HepG2 (cell line): Measurements from ENCODE around the gene NUDT16. TPM values are rescaled to one million over a fixed set of nuclear protein-coding genes. Genes with fewer than 3 reads are reported as not detected.

Source experiments
- ATAC-seq: fragments of 200-7000 bp; cut with Tn5 transposase; 3 replicates; pipeline ENCODE4 v1.9.1; 2020; ENCODE audit warnings: mild to moderate bottlenecking, moderate library complexity
- BruUV-seq: library from RNA; stranded (reverse); fragments of 400-500 nt; replicated peaks from 2 replicates; lab custom pipeline; 2021; lab: Mats Ljungman, UMichigan
- CTCF ChIA-PET: fragments of 300-600 bp; formaldehyde crosslinking; extraction: SDS; loops from one replicate; lab custom pipeline; 2021; ENCODE audit warnings: low total read pairs, inconsistent platforms, low intra/inter-chr PET ratio; lab: Yijun Ruan, JAX
- POLR2A ChIA-PET: fragments of 350-600 bp; sonication (Branson Sonifier 250); formaldehyde crosslinking; loops from one replicate; lab custom pipeline; 2020; ENCODE audit warnings: antibody characterized with exemption, inconsistent platforms; lab: Yijun Ruan, JAX
- DNase-seq: peaks from one replicate; pipeline ENCODE4 v3.0.0-alpha.2; 2015; ENCODE audit warnings: low spot score
- FAIRE-seq: peaks from 3 replicates; lab custom pipeline; 2011; peaks lifted over from hg19 to GRCh38; lab: Jason Lieb, UNC
- H2AFZ ChIP-seq: one replicate; pipeline ENCODE4 v1.6.1; 2011; ENCODE audit warnings: low read length, inconsistent platforms
- H3K27ac ChIP-seq: fragments of 300-600 bp; 3 replicates; pipeline ENCODE4 v1.8.0; 2011; ENCODE audit warnings: mixed run types, mild to moderate bottlenecking, mixed read lengths, low read length, inconsistent platforms; ENCODE audit not compliant: insufficient read depth; ENCODE audit errors: extremely low read length
- H3K27me3 ChIP-seq, 2 experiments: fragments of 200-600 bp in 1 of 2; 2 replicates in 1 of 2; 3 replicates in 1 of 2; pipeline versions ENCODE4 v1.6.0 to v1.8.0; 2011; ENCODE audit warnings: low read length in 2 of 2, mild to moderate bottlenecking in 2 of 2, moderate library complexity in 2 of 2, inconsistent platforms in 1 of 2; ENCODE audit not compliant: insufficient read depth in 2 of 2, control insufficient read depth in 1 of 2
- H3K36me3 ChIP-seq, 2 experiments: fragments of 200-600 bp in 1 of 2; replicated peaks in 1 of 2; 2 replicates in 1 of 2; 3 replicates in 1 of 2; pipeline versions ENCODE4 v1.5.1 to v1.8.0; 2011; ENCODE audit warnings: low read length in 2 of 2, inconsistent platforms in 1 of 2; ENCODE audit not compliant: insufficient read depth in 2 of 2, control insufficient read depth in 1 of 2
- H3K4me1 ChIP-seq: 2 replicates; pipeline ENCODE4 v1.5.1; 2012; ENCODE audit warnings: low read length, inconsistent platforms; ENCODE audit not compliant: insufficient read depth
- H3K4me2 ChIP-seq: 2 replicates; pipeline ENCODE4 v1.6.0; 2011; ENCODE audit warnings: low read depth, low read length, inconsistent platforms
- H3K4me3 ChIP-seq, 3 experiments: fragments of 200-600 bp in 1 of 3; sonication (generic), shearing (Covaris generic) in 1 of 3; replicated peaks in 1 of 3; 2 replicates each; pipeline ENCODE4 v1.5.1; 2011 to 2016; ENCODE audit warnings: low read length in 3 of 3, inconsistent platforms in 2 of 3, low read depth in 2 of 3, mild to moderate bottlenecking in 2 of 3, control low read depth in 1 of 3, mixed read lengths in 1 of 3; ENCODE audit not compliant: insufficient read depth in 1 of 3
- H3K79me2 ChIP-seq: one replicate; pipeline ENCODE4 v1.6.1; 2011; ENCODE audit warnings: low read length, inconsistent platforms; ENCODE audit not compliant: insufficient read depth
- H3K9ac ChIP-seq: 2 replicates; pipeline ENCODE4 v1.6.0; 2011; ENCODE audit warnings: mild to moderate bottlenecking, low read depth, low read length, inconsistent platforms; ENCODE audit not compliant: insufficient read depth
- H3K9me3 ChIP-seq: 2 replicates; pipeline ENCODE4 v1.5.1; 2012; ENCODE audit warnings: mild to moderate bottlenecking, low read length
- H4K20me1 ChIP-seq: 2 replicates; pipeline ENCODE4 v1.6.0; 2011; ENCODE audit warnings: inconsistent platforms, mild to moderate bottlenecking, low read length, moderate library complexity; ENCODE audit not compliant: insufficient read depth
- DMAP1 ChIP-seq: IDR thresholded peaks from 2 replicates; pipeline ENCODE4 v1.6.1; 2016
- EP300 ChIP-seq, 3 experiments: sonication (generic) in 1 of 3; formaldehyde crosslinking in 1 of 3; IDR thresholded peaks; 2 replicates each; pipeline versions ENCODE4 v1.5.1 to v1.6.1; 2011 to 2020; ENCODE audit warnings: low read depth in 2 of 3, low read length in 2 of 3, borderline replicate concordance in 1 of 3, improper control_type of control experiment in 1 of 3, mild to moderate bottlenecking in 1 of 3, missing genetic modification reagents in 1 of 3, moderate library complexity in 1 of 3
- FOXK1 ChIP-seq: sonication (generic); formaldehyde crosslinking; IDR thresholded peaks from 2 replicates; pipeline ENCODE4 v1.4.0; 2020; ENCODE audit warnings: low read depth, missing genetic modification reagents, borderline replicate concordance
- GPN1 ChIP-seq: sonication (generic); formaldehyde crosslinking; IDR thresholded peaks from 2 replicates; pipeline ENCODE4 v1.5.1; 2020; ENCODE audit warnings: missing genetic modification reagents, borderline replicate concordance
- KDM3A ChIP-seq: IDR thresholded peaks from 2 replicates; pipeline ENCODE4 v1.6.1; 2018; ENCODE audit warnings: low read depth, missing compliant biosample characterization
- KLF12 ChIP-seq: sonication (generic); formaldehyde crosslinking; IDR thresholded peaks from 2 replicates; pipeline ENCODE4 v1.4.0; 2020; ENCODE audit warnings: missing genetic modification reagents, borderline replicate concordance
- NFIB ChIP-seq: sonication (generic); formaldehyde crosslinking; IDR thresholded peaks from 2 replicates; pipeline ENCODE4 v1.9.0; 2021; ENCODE audit warnings: missing genetic modification reagents, mild to moderate bottlenecking, borderline replicate concordance
- ONECUT2 ChIP-seq: sonication (generic); formaldehyde crosslinking; IDR thresholded peaks from 2 replicates; pipeline ENCODE4 v1.4.0; 2020; ENCODE audit warnings: missing genetic modification reagents
- RBFOX2 ChIP-seq: fragments of 200-400 bp; formaldehyde crosslinking; IDR thresholded peaks from 2 replicates; pipeline ENCODE4 v1.6.1; 2017; ENCODE audit warnings: low read depth, mild to moderate bottlenecking, low read length
- SIN3B ChIP-seq: fragments of 150-350 bp; IDR thresholded peaks from 2 replicates; pipeline ENCODE4 v1.6.1; 2014; ENCODE audit warnings: low read length
- SRSF9 ChIP-seq: fragments of 200-400 bp; formaldehyde crosslinking; IDR thresholded peaks from 2 replicates; pipeline ENCODE4 v1.6.1; 2018; ENCODE audit warnings: borderline replicate concordance, mild to moderate bottlenecking, low read depth, low read length; ENCODE audit not compliant: insufficient read depth, poor library complexity, severe bottlenecking
- ZFP36 ChIP-seq: fragments of 150-350 bp; IDR thresholded peaks from 2 replicates; pipeline ENCODE4 v1.6.1; 2018; ENCODE audit warnings: borderline replicate concordance, low read length, low read depth; ENCODE audit not compliant: partially characterized antibody
- ZNF569 ChIP-seq: sonication (generic); formaldehyde crosslinking; IDR thresholded peaks from 2 replicates; pipeline ENCODE4 v1.5.0; 2020; ENCODE audit warnings: mild to moderate bottlenecking, missing genetic modification reagents, moderate library complexity, borderline replicate concordance
- WGBS: methylation state at CpG from one replicate; pipeline ENCODE4 v1.1.6; 2017; ENCODE audit warnings: low lambda C conversion rate; 5-methylcytosine and 5-hydroxymethylcytosine counted together
- in situ Hi-C: cut with HindIII; loops from 2 replicates; pipeline ENCODE4 v1.10.0; 2017; ENCODE audit warnings: low pct_unique_long_range_greater_than_20kb; ENCODE audit not compliant: extremely low pct_ligation_motif_present
- intact Hi-C: fragments of 100-400 bp; cut with micrococcal nuclease; formaldehyde crosslinking; loops from one replicate; pipeline ENCODE4 v1.10.0; 2022; ENCODE audit not compliant: unreplicated experiment
- polyA plus RNA-seq, 8 experiments: library from polyadenylated mRNA; depleted of rRNA in 3 of 8; stranded (reverse) in 7 of 8; unstranded in 1 of 8; fragments of >200 nt; fragmentation: Illumina TruSeq in 4 of 8; extraction: Trizol in 4 of 8; gene quantifications; 2 replicates each; pipeline versions ENCODE4 v1.2.1 to v1.2.3, GENCODE V29; 2011 to 2016; ENCODE audit warnings: low read depth in 4 of 8, missing spikeins in 1 of 8, mixed read lengths in 1 of 8; ENCODE audit not compliant: insufficient read depth in 1 of 8
- total RNA-seq, 5 experiments: library from RNA; depleted of rRNA; stranded (reverse); fragments of >200 nt; fragmentation: Illumina TruSeq; extraction: Trizol; gene quantifications; 2 replicates each; pipeline ENCODE4 v1.2.3, GENCODE V29; 2016; ENCODE audit warnings: low read depth in 1 of 5
- TF ChIP-seq, protein P1 (sequence below): sonication (generic); formaldehyde crosslinking; IDR thresholded peaks from 2 replicates; pipeline ENCODE4 v1.8.1; 2023; ENCODE audit warnings: mild to moderate bottlenecking, moderate library complexity, missing genetic modification reagents
- TF ChIP-seq, protein P2 (sequence below): sonication (generic); formaldehyde crosslinking; IDR thresholded peaks from 2 replicates; pipeline ENCODE4 v1.4.0; 2020; ENCODE audit warnings: missing genetic modification reagents
- TF ChIP-seq, protein P3 (sequence below): IDR thresholded peaks from 2 replicates; pipeline ENCODE4 v1.6.1; 2016

NUDT16 gene
- total and polyA plus RNA-seq, 2 of the 13 experiments (the other 11 are each of a cell fraction or from before 2014, with no cell fraction given): 5.4 to 14.8 TPM

DNA sequence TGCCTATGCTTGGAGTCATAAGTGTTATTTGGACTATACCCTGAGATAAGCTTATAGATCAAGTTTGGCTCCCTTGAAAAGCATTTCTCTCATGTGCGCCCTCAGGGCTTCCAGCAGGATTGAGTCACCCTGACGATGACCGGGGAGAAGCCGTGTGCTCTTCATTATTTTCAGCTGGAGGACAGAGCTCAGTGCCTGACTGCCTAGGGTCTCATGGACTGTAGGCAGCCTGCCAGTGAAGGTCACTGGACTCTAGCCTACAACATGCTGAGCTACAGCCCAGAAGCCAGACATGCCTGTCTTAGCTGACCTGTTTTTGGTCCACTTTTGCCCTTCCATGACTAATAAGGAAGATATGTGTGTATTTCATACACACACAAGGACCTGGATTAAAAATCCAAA, 31.6 kb upstream of the NUDT16 start:
- Histone ChIP-seq H4K20me1 (no peaks in the 10 kb centered on the region), H3K27ac (no peak overlapping the region), H3K36me3 (no peaks in the 10 kb centered on the region), H3K79me2 (no peaks in the 10 kb centered on the region), H3K4me3 (no peak overlapping the region), H3K27me3 (no peaks in the 10 kb centered on the region; a peak in 1 of 5 replicates), H3K4me1 (no peaks in the 10 kb centered on the region), H2AFZ (no peak overlapping the region), H3K9me3 (no peaks in the 10 kb centered on the region), H3K9ac (no peak overlapping the region), H3K4me2 (no peak overlapping the region)
- intact Hi-C loops (no loop called here), in situ Hi-C loops (no loop called here)
- peak; percentile 71 for ATAC-seq
- no peak for DNase-seq
- no TSS peak for BruUV-seq
- TF ChIP-seq, protein P1, sequence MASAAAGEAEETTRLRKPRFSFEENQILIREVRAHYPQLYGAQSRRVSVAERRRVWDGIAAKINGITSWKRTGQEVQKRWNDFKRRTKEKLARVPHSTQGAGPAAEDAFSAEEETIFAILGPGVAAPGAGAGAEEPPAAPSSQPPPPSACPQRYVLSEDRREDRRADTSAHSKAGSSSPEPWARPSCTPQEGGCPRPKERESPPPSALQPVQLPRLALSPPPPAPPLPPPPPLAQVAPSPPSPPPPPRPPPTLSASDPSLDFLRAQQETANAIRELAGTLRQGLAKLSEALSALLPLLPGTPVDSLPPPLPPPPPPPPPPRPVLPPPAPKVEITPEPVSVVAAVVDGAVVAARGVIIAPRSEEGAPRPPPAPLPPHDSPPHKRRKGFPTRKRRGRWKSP (CRISPR knock-in tag): no peak
- no peak for TF ChIP-seq DMAP1
- no peak for TF ChIP-seq FOXK1 (CRISPR knock-in tag)
- TF ChIP-seq, protein P2, sequence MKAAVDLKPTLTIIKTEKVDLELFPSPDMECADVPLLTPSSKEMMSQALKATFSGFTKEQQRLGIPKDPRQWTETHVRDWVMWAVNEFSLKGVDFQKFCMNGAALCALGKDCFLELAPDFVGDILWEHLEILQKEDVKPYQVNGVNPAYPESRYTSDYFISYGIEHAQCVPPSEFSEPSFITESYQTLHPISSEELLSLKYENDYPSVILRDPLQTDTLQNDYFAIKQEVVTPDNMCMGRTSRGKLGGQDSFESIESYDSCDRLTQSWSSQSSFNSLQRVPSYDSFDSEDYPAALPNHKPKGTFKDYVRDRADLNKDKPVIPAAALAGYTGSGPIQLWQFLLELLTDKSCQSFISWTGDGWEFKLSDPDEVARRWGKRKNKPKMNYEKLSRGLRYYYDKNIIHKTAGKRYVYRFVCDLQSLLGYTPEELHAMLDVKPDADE (CRISPR knock-in tag): no peak
- no peak for TF ChIP-seq KLF12 (CRISPR knock-in tag)
- TF ChIP-seq GPN1 (CRISPR knock-in tag): no peak
- no peak for TF ChIP-seq ONECUT2
- TF ChIP-seq, protein P3, sequence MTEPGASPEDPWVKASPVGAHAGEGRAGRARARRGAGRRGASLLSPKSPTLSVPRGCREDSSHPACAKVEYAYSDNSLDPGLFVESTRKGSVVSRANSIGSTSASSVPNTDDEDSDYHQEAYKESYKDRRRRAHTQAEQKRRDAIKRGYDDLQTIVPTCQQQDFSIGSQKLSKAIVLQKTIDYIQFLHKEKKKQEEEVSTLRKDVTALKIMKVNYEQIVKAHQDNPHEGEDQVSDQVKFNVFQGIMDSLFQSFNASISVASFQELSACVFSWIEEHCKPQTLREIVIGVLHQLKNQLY: no peak
- no peak for TF ChIP-seq ZFP36
- TF ChIP-seq KDM3A: no peak
- no peak for TF ChIP-seq NFIB (CRISPR knock-in tag)
- no peak for TF ChIP-seq SIN3B
- no peak for TF ChIP-seq SRSF9
- TF ChIP-seq RBFOX2: no peak
- TF ChIP-seq ZNF569 (CRISPR knock-in tag): no peak
- TF ChIP-seq EP300 (IDR thresholded peaks at IDR 0.05; ENCODE audit: low read depth in 2 of 2, low read length in 2 of 2): no peak
- no peak for TF ChIP-seq EP300 (CRISPR knock-in tag; IDR thresholded peaks at IDR 0.05; ENCODE audit: borderline replicate concordance)
- no peak for FAIRE-seq
- POLR2A ChIA-PET: no interaction called here
- CTCF ChIA-PET: no interaction called here
- no CpG with 5 or more reads among the region's 4 CpGs for WGBS
